ENCODE results near the gene EXTL2.
A peak's percentile ranks its signal among the peaks of the same experiment; 100 is the strongest.

The EXTL2 gene

DNA sequence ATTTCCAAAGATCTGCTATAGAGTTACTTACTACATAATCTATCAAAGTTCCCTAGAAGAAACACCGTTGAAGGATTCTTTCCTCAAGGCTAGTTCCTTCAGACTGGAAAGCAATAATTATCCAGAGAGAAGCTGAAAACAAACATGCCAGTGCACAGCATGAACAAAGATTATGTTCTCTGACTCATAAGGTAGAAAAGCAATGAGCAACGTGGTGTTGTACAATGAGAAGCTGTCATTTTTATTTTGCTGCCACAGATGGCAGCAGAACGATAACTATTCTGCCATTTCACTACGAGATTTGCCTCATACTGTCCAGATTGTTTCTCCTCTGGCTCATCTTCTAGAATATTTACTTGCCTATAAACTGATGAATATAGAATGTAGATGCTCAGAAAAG, 10.7 kb downstream of the EXTL2 start:
- no peak for DNase-seq (ENCODE audit: low read depth in 1 of 2, low spot score in 1 of 2)
- Histone ChIP-seq H3K27ac (replicated peaks) (no peak overlapping the region), H3K27me3 (ENCODE audit: insufficient read depth, poor library complexity, severe bottlenecking) (no peaks in the 10 kb centered on the region), H3K4me3 (replicated peaks; ENCODE audit: insufficient read depth, low read length) (no peak overlapping the region)
- no peak for TF ChIP-seq SPI1 (IDR thresholded peaks at IDR 0.05; ENCODE audit: borderline replicate concordance, low read depth)
- TF ChIP-seq, protein P1, sequence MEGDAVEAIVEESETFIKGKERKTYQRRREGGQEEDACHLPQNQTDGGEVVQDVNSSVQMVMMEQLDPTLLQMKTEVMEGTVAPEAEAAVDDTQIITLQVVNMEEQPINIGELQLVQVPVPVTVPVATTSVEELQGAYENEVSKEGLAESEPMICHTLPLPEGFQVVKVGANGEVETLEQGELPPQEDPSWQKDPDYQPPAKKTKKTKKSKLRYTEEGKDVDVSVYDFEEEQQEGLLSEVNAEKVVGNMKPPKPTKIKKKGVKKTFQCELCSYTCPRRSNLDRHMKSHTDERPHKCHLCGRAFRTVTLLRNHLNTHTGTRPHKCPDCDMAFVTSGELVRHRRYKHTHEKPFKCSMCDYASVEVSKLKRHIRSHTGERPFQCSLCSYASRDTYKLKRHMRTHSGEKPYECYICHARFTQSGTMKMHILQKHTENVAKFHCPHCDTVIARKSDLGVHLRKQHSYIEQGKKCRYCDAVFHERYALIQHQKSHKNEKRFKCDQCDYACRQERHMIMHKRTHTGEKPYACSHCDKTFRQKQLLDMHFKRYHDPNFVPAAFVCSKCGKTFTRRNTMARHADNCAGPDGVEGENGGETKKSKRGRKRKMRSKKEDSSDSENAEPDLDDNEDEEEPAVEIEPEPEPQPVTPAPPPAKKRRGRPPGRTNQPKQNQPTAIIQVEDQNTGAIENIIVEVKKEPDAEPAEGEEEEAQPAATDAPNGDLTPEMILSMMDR (IDR thresholded peaks at IDR 0.05; ENCODE audit: insufficient read depth, low read length), result no peak
- TF ChIP-seq GABPA (IDR thresholded peaks at IDR 0.05; ENCODE audit: low read depth), result no peak
- TF ChIP-seq, protein P2, sequence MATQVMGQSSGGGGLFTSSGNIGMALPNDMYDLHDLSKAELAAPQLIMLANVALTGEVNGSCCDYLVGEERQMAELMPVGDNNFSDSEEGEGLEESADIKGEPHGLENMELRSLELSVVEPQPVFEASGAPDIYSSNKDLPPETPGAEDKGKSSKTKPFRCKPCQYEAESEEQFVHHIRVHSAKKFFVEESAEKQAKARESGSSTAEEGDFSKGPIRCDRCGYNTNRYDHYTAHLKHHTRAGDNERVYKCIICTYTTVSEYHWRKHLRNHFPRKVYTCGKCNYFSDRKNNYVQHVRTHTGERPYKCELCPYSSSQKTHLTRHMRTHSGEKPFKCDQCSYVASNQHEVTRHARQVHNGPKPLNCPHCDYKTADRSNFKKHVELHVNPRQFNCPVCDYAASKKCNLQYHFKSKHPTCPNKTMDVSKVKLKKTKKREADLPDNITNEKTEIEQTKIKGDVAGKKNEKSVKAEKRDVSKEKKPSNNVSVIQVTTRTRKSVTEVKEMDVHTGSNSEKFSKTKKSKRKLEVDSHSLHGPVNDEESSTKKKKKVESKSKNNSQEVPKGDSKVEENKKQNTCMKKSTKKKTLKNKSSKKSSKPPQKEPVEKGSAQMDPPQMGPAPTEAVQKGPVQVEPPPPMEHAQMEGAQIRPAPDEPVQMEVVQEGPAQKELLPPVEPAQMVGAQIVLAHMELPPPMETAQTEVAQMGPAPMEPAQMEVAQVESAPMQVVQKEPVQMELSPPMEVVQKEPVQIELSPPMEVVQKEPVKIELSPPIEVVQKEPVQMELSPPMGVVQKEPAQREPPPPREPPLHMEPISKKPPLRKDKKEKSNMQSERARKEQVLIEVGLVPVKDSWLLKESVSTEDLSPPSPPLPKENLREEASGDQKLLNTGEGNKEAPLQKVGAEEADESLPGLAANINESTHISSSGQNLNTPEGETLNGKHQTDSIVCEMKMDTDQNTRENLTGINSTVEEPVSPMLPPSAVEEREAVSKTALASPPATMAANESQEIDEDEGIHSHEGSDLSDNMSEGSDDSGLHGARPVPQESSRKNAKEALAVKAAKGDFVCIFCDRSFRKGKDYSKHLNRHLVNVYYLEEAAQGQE (IDR thresholded peaks at IDR 0.05; ENCODE audit: insufficient replicate concordance, low read depth), result no peak
- TF ChIP-seq POLR2AphosphoS5 (IDR thresholded peaks at IDR 0.05; ENCODE audit: low read depth), result no peak

DNA sequence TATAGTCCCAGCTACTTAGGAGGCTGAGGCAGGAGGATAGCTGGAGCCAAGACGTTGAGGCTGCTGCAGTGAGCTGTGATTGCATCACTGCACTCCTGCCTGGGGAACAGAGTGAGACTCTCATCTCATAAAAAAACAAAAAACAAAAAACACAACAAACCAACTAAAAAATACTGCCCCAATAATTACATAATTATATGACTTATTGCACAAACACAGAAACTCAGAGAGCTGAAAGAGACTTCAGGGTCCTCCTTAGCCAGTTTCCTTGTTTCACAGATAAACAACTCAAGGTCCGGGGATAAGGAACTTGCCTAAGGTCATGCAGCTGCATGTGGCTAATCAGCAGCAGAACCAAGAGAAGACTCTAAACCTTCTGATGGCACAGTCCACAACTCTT, 11.9 kb downstream of the EXTL2 start:
- TF ChIP-seq, protein P1 (IDR thresholded peaks at IDR 0.05; ENCODE audit: insufficient read depth, low read length), result no peak
- 0 out of 2 replicates have a peak, but pooled peaks have one; percentile 21 for TF ChIP-seq SPI1 (IDR thresholded peaks at IDR 0.05; ENCODE audit: borderline replicate concordance, low read depth)
- TF ChIP-seq, protein P2 (IDR thresholded peaks at IDR 0.05; ENCODE audit: insufficient replicate concordance, low read depth), result no peak
- Histone ChIP-seq H3K27me3 (ENCODE audit: insufficient read depth, poor library complexity, severe bottlenecking) (no peaks in the 10 kb centered on the region), H3K27ac (replicated peaks) (no peak overlapping the region), H3K4me3 (replicated peaks; ENCODE audit: insufficient read depth, low read length) (no peak overlapping the region)
- DNase-seq (ENCODE audit: low read depth in 1 of 2, low spot score in 1 of 2), result peak; percentile 69 to 84

DNA sequence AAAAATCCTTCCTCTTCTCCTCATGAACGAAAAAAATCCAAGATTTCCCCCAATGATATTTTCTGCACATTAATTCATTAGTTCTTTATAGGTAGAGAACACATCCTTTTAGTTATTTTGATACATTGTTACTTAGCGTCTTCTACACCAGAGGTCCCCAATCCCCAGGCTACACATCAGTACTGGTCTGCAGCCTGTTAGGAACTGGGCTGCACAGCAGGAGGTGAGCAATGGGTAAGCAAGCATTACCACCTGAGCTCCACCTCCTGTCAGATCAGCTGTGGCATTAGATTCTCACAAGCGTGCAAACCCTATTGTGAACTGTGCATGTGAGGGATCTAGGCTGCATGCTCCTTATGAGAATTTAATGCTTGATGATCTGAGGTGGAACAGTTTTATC, 13.0 kb downstream of the EXTL2 start:
- TF ChIP-seq GABPA (IDR thresholded peaks at IDR 0.05; ENCODE audit: low read depth) (no peak), POLR2AphosphoS5 (IDR thresholded peaks at IDR 0.05; ENCODE audit: low read depth) (no peak), SPI1 (IDR thresholded peaks at IDR 0.05; ENCODE audit: borderline replicate concordance, low read depth) (no peak)
- TF ChIP-seq, protein P2 (IDR thresholded peaks at IDR 0.05; ENCODE audit: insufficient replicate concordance, low read depth), result no peak
- TF ChIP-seq, protein P1 (IDR thresholded peaks at IDR 0.05; ENCODE audit: insufficient read depth, low read length), result no peak
- H3K27ac ChIP-seq (replicated peaks), result no peak overlapping the region
- no peak for DNase-seq (ENCODE audit: low read depth in 1 of 2, low spot score in 1 of 2)
- H3K27me3 ChIP-seq (ENCODE audit: insufficient read depth, poor library complexity, severe bottlenecking), result no peaks in the 10 kb centered on the region
- no peak overlapping the region for H3K4me3 ChIP-seq (replicated peaks; ENCODE audit: insufficient read depth, low read length)
